GM10847 (cell line): Measurements from ENCODE around the gene TMEM266.

Experiments used
- POLR2A ChIP-seq: IDR thresholded peaks from 2 replicates; pipeline ENCODE4 v1.6.1; 2011; ENCODE audit not compliant: insufficient read length; ENCODE audit errors: extremely low read depth

TMEM266 gene

GRCh38 chr15:76147906-76148570 is 88.3 kb downstream of the TMEM266 start:
- no peak for TF ChIP-seq POLR2A

DNA sequence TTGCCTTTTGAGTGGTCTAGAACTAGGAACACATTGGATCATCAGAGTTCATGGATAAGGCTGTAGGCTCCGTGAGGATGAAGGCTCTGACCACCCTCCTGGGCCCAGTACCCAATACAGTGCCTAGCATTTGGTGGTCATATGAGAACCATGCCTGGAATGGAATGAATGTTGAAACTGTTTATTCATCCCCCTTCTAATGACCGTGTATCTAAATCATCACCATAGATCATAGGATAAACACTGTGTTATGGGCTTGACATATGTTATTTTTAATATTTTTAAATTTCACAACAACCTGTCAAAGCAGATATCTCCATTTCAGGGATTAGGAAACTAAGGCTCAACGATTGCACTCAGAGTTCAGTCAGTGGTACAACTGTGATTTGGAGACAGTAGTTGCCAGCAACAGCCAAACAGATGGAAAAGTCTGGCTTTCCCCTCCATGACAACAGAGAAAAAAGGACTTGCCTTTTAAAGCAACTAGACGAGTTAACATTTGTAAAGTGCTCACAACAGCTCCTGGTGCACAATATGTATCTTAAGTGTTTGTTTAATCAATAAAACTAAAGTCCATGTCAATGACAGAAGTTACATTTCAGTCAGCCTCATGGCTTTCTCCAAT is 89.6 kb downstream of the TMEM266 start:
- no peak for TF ChIP-seq POLR2A

- no peak for TF ChIP-seq POLR2A
These were observed 90.7 kb downstream of the TMEM266 start for GRCh38 chr15:76150513-76150912.

DNA sequence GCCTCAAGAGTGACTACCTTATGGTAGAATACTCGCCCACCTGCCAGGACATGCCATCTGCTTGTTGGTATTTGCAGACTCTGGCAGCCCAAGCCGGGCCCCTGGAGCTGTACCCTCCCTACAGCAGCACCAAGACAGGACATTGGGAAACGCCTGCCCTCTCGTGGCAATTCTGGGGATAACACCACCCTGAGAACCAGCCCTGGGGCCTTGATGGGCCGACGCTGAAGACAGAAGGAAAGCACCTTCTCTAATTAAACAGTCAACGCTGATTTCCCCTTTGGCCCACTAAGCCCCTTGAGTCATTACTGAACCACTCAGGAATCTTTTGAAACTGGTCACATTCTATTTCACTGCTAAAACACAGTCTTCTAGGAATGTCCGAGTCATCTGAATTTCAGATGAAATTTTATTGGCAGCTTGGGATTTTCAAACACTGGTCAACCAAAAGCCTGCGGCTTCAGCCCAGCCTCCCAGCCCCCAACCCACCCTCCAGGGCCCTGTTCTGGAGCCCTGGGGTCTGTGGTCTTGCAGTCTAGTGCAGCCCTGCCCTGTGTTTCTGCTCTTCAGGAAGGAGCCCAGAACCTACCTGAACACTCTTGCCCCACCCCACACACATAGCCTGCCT is 91.3 kb downstream of the TMEM266 start:
- TF ChIP-seq POLR2A, result no peak

DNA sequence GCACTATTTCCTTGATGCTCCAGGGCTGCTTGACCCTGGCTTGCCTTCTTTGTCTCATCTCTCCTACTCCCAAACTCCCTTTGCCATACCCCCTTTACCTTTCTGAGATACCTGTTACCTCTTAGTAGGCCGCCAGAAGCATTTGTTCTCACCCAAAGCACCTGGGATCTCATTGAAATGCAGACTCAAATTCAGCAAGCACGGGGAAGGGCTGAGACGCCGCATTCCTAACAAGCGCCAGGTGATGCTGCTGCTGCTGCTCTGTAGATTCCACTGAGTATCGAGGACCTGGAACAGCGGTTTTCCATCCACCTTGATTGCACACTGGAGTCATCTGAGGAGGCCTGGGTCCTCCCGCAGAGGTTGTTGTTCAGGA is 91.8 kb downstream of the TMEM266 start:
- no peak for TF ChIP-seq POLR2A

DNA sequence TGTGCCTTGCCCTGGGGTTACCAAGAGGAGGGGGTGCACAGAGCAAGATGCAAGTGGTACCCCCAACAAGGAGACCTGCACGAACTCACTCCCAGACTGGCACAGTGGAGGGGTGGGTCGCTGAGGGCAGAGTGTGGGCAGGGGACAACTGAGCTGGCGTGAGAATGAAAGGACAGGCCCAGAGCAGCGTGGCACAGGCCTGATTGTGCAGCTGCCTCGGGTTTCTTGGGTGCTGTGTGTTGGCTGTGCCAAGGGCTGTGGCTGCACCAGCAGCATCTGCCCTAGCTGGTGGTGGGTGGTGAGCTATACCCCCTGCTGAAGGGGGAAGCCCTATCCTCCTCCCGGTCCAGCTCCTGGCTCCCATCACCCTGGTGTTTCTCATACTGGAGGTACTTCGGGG is 92.4 kb downstream of the TMEM266 start:
- TF ChIP-seq POLR2A, result no peak

GRCh38 chr15:76153241-76154197 is 93.7 kb downstream of the TMEM266 start:
- no peak for TF ChIP-seq POLR2A

DNA sequence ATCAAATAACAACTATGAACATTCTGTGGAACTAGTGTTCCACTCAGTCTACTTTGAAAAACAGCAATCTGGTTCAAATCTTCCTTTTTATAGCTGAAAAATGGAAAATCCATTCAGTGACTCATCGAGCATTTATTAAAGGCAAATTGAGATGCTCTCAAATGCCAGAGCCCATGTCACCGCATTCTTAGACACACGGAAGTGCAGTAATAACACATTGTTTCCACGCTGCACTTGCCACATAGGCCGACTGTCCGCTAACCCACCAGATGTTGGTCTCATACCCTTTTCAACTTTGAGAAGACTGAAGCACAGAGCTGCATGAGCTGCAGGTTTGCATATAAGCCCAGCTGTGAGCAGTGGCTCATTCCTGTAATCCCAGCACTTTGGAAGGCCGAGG is 95.9 kb downstream of the TMEM266 start:
- no peak for TF ChIP-seq POLR2A

DNA sequence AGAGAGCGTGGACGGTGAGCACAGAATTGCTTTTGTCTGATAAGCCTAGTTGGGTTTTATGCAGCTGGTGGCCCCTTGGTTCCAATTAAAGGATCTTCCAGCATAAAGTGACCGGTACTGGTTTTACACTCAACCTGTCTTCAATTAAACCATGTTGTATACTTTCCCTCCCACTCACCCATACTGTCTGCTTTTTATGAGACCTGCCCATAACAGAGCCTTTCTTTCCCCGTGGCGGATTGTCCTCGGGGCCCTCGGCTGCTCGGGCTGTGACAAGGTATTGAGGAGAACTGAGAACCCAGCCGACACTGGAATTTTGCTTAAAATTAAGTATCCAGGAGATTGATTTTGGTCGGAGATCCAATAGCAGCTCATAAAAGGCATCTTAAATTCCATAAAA is 98.4 kb downstream of the TMEM266 start:
- TF ChIP-seq POLR2A, result no peak

- no peak for TF ChIP-seq POLR2A
These were observed 99.0 kb downstream of the TMEM266 start for GRCh38 chr15:76158815-76159214.

DNA sequence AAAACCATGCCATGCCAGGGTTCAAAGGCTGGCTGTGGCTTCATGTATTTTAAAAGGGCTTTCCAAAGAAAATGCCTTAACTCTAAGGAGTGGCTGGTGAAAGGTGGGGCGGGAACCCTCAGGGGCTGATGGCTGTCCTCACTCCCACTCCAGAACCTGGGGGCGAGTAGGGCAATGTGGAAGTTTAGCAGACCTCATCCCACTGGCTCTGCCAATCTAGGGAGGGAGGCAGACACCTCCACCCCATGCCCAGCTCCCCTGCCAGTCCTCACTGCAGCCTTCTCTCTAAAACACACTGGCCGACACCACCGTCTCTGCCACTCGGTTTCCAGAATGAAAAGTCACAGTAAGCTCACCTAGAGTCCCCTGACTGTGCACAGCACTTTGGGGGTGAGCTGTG is 99.5 kb downstream of the TMEM266 start:
- no peak for TF ChIP-seq POLR2A

GRCh38 chr15:76160426-76161152 is 100.8 kb downstream of the TMEM266 start:
- TF ChIP-seq POLR2A, result no peak

DNA sequence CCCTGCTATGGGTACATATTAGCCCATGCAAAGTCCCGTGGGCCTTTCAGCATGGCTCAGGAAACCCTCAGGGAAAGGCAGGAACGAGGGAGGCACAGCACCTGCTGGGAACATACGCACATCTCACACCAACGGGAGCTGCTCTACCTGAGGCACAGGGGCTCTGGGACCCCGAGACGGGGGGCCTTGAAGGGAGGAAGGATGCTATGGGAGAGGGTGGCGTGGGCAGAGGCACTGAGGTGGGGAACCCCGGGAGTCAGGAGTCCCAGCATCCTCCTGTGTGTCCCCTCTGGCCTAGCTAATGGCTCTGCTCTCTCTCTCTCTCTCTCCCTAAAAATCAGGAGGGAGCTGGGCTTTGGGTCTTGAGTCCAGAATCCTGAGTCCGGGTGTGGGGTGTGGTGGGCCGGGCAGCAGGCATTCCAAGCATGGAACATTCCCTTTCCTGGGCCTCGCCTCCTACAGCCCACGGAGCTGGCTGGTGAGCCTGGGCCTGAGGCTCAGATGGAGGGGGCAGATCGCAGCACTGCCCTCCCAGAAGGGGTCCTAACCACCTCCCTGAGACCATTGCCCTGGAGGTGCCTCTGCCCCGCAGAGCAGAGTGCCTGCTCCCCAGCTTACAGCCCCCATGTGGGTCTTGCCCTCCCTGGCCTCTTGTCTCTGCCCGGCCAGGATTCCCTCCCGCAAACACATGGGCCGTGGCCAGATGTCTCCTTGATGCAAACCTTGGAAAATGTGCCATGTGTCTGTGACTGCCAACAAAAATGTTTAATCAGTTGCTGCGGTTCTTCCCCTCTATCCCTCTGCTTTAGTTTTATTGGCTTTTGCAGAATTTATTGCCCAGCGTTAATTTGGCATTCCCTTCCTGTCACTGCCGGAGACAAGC is 101.6 kb downstream of the TMEM266 start:
- no peak for TF ChIP-seq POLR2A

GRCh38 chr15:76162036-76162398 is 102.2 kb downstream of the TMEM266 start:
- TF ChIP-seq POLR2A, result no peak
